HEK293T (cell line): ENCODE results near the gene NOS2.

Experiments
- BHLHE40 ChIP-seq: fragments of 450-650 bp; IDR thresholded peaks from 2 replicates; pipeline ENCODE4 v1.6.1; 2016; ENCODE audit warnings: mild to moderate bottlenecking, moderate library complexity, borderline replicate concordance
- FOXA1 ChIP-seq: fragments of 450-650 bp; IDR thresholded peaks from 2 replicates; pipeline ENCODE4 v1.6.1; 2016; ENCODE audit warnings: mild to moderate bottlenecking
- NFRKB ChIP-seq: fragments of 450-650 bp; IDR thresholded peaks from 2 replicates; pipeline ENCODE4 v1.6.1; 2016; ENCODE audit warnings: mild to moderate bottlenecking, moderate library complexity
- SP1 ChIP-seq: fragments of 450-650 bp; IDR thresholded peaks from 2 replicates; pipeline ENCODE4 v1.6.1; 2017
- SUZ12 ChIP-seq: fragments of 450-650 bp; IDR thresholded peaks from 2 replicates; pipeline ENCODE4 v1.6.1; 2016; ENCODE audit warnings: mild to moderate bottlenecking
- TARDBP ChIP-seq: fragments of 450-650 bp; IDR thresholded peaks from 2 replicates; pipeline ENCODE4 v1.6.1; 2016

DNA sequence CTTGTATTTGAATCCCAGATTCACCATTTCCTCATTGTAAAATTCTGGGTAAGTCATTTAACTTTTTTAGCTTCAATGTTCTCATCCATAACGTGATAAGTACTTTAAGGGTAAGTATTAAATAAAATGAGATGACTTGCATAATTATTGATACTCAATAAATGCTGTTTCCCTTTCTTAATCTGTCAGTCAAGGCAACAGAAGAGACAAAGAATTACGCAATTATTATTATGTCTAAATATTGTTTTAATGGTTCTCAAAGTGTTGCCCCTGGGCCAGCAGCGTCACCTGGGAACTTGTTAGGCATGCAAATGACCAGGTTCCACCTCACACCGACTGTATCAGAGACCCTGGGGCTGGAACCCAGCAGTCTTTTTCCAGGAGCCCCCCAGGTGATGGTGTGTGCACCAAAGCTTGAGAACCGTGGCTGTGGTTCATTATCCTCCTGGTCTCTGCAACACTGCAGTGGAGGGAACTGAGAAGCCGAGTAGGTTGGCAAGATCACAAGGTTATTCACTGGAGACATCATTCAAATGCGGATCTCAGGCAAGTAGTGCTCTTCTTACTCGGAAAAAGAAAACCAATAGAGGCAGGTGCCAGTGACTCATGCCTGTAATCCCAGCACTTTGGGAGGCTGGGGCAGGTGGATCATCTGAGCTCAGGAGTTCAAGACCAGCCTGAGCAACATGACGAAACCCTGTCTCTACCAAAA is 49.3 kb upstream of the NOS2 start:
- TF ChIP-seq SP1 (no peak), BHLHE40 (no peak), FOXA1 (no peak), TARDBP (no peak), SUZ12 (no peak), NFRKB (no peak)
